Osteocyte (in vitro differentiated cells): ENCODE data around the gene TNPO1. TPM values are rescaled to one million over a fixed set of nuclear protein-coding genes. Genes with fewer than 3 reads are reported as not detected.

Source experiments
- DNase-seq: peaks from one replicate; pipeline ENCODE4 v3.0.0; 2021; ENCODE audit warnings: mixed read lengths; ENCODE audit not compliant: unreplicated experiment; ENCODE audit errors: extremely low spot score
- H3K27ac Mint-ChIP-seq: one replicate; pipeline ENCODE4 v1.8.0; 2021; ENCODE audit warnings: mild to moderate bottlenecking, mixed read lengths; ENCODE audit not compliant: unreplicated experiment
- H3K27me3 Mint-ChIP-seq: one replicate; pipeline ENCODE4 v1.8.0; 2021; ENCODE audit warnings: mixed read lengths; ENCODE audit not compliant: unreplicated experiment
- H3K36me3 Mint-ChIP-seq: one replicate; pipeline ENCODE4 v1.8.0; 2021; ENCODE audit warnings: mixed read lengths; ENCODE audit not compliant: unreplicated experiment
- H3K4me1 Mint-ChIP-seq: one replicate; pipeline ENCODE4 v1.8.0; 2021; ENCODE audit warnings: mixed read lengths; ENCODE audit not compliant: unreplicated experiment
- H3K4me3 Mint-ChIP-seq: one replicate; pipeline ENCODE4 v1.8.0; 2021; ENCODE audit warnings: mild to moderate bottlenecking, moderate library complexity, mixed read lengths; ENCODE audit not compliant: unreplicated experiment
- H3K9me3 Mint-ChIP-seq: one replicate; pipeline ENCODE4 v1.8.0; 2021; ENCODE audit warnings: mixed read lengths; ENCODE audit not compliant: unreplicated experiment
- total RNA-seq: library from RNA; stranded (reverse); gene quantifications from 2 replicates; pipeline ENCODE4 v1.2.1, GENCODE V29; 2021
- TF ChIP-seq, protein P1 (sequence below): fragments of 200-600 bp; sonication (generic); IDR thresholded peaks from 2 replicates; pipeline ENCODE4 v1.5.0; 2021; ENCODE audit warnings: antibody characterized with exemption, mild to moderate bottlenecking, moderate library complexity

Gene TNPO1
- total RNA-seq, 1 donor from 2014 or later: 160 TPM

DNA sequence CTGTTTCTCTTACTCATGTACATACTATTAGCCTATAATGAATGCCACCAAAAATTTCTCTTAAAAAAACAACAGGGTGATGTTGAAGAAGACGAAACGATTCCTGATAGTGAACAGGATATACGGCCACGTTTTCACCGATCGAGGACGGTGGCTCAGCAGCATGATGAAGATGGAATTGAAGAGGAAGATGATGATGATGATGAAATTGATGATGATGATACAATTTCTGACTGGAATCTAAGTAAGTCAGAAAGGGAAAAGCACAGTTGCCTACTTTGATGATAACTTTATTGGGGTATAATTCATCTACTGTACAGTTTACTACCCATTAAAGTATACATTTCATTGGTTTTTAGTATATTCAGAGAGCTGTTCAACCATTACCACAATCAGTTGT, 66.5 kb downstream of the TNPO1 start:
- peaks cover 64% of the 10 kb centered on the region for H3K36me3 Mint-ChIP-seq
- H3K4me1 Mint-ChIP-seq: peaks cover 8% of the 10 kb centered on the region
- H3K9me3 Mint-ChIP-seq: no peaks in the 10 kb centered on the region
- H3K27ac Mint-ChIP-seq: no peak overlapping the region
- TF ChIP-seq, protein P1, sequence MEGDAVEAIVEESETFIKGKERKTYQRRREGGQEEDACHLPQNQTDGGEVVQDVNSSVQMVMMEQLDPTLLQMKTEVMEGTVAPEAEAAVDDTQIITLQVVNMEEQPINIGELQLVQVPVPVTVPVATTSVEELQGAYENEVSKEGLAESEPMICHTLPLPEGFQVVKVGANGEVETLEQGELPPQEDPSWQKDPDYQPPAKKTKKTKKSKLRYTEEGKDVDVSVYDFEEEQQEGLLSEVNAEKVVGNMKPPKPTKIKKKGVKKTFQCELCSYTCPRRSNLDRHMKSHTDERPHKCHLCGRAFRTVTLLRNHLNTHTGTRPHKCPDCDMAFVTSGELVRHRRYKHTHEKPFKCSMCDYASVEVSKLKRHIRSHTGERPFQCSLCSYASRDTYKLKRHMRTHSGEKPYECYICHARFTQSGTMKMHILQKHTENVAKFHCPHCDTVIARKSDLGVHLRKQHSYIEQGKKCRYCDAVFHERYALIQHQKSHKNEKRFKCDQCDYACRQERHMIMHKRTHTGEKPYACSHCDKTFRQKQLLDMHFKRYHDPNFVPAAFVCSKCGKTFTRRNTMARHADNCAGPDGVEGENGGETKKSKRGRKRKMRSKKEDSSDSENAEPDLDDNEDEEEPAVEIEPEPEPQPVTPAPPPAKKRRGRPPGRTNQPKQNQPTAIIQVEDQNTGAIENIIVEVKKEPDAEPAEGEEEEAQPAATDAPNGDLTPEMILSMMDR: no peak
- no peaks in the 10 kb centered on the region for H3K27me3 Mint-ChIP-seq
- no peak overlapping the region for H3K4me3 Mint-ChIP-seq
- no peak for DNase-seq

DNA sequence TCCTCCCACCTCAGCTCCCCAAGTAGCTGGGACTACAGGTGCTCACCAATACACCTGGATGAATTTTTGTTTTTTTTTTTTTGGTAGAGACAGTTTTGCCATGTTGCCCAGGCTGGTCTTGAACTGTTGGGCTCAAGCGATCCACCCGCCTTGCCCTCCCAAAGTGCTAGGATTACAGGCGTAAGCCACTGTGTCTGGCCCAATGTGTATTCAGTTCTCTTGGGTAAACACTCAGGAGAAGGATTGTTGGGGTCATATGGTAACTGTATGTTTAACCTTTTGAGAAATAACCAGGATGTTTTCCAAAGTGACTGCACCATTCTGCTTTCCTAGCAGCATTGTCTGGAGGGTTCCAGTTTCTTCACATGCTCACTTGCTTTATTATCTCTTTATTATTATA, 67.4 kb downstream of the TNPO1 start:
- Mint-ChIP-seq H3K27me3 (no peaks in the 10 kb centered on the region), H3K27ac (no peak overlapping the region), H3K4me3 (no peak overlapping the region), H3K4me1 (peaks cover 8% of the 10 kb centered on the region), H3K9me3 (no peaks in the 10 kb centered on the region), H3K36me3 (peaks cover 63% of the 10 kb centered on the region)
- TF ChIP-seq, protein P1: no peak
- DNase-seq: no peak

DNA sequence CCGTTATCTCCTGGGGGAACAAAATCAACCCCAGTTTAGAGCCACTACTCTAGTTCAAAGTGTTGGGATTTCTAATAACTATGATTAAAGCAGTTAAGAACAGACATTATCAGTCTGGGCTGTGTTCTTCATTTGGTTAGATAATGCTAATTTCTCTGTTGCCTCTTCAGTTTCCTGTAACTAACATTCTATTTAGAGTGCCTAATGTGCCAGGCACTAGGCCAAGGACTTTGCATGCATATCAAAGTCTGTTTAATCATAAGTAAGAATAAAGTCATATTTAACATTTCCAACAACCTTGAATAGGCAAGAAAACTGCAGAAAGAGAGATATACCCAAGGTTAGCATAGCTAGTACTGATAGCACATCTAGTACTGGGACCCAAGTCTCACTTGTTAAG, 68.4 kb downstream of the TNPO1 start:
- TF ChIP-seq, protein P1: no peak
- DNase-seq: no peak
- Mint-ChIP-seq H3K27me3 (no peaks in the 10 kb centered on the region), H3K4me1 (peaks cover 8% of the 10 kb centered on the region), H3K27ac (no peak overlapping the region), H3K36me3 (peaks cover 68% of the 10 kb centered on the region), H3K9me3 (no peaks in the 10 kb centered on the region), H3K4me3 (no peak overlapping the region)

DNA sequence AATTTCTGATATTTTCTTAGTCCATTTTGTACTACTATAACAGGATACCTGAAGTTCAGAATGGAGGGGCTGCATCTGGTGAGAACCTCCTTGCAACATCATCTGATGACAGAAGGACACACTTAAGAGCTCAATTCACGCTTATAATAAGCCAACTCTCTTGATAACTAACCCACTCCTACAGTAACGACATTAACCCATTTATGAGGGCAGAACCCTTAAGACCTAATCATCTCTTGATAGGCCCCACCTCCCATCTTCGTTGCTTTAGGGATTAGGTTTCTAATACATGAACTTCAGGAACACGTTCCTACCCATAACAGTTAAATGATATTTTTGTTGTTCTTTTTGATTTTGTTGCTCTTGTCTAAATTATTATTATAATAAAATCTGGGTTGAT, 69.4 kb downstream of the TNPO1 start:
- TF ChIP-seq, protein P1: no peak
- H3K4me3 Mint-ChIP-seq: no peak overlapping the region
- peaks cover 8% of the 10 kb centered on the region for H3K4me1 Mint-ChIP-seq
- no peaks in the 10 kb centered on the region for H3K9me3 Mint-ChIP-seq
- H3K27ac Mint-ChIP-seq: no peak overlapping the region
- no peaks in the 10 kb centered on the region for H3K27me3 Mint-ChIP-seq
- DNase-seq: no peak
- peaks cover 76% of the 10 kb centered on the region for H3K36me3 Mint-ChIP-seq

DNA sequence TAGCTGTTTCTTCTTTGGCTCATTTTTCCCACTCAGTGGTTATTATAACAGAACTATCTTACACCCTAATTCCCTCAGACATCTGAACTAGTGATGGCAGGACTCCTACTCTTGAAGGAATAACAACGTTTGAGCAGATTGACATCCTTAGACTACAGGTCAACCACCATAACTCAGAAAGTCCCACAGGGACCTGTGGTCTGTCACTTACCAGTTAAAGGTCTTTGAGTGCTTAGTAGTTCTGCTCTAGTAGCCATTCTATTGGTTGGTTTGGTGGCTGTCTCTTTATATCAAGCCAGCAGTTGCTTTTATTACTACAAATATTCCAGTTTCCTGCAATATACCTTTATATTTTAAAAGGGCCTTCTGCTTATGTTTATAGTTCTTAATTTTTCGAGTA, 72.1 kb downstream of the TNPO1 start:
- no peaks in the 10 kb centered on the region for H3K9me3 Mint-ChIP-seq
- H3K27me3 Mint-ChIP-seq: no peaks in the 10 kb centered on the region
- H3K4me1 Mint-ChIP-seq: peaks cover 6% of the 10 kb centered on the region
- TF ChIP-seq, protein P1: no peak
- no peak overlapping the region for H3K4me3 Mint-ChIP-seq
- H3K36me3 Mint-ChIP-seq: peaks cover 73% of the 10 kb centered on the region
- no peak overlapping the region for H3K27ac Mint-ChIP-seq
- no peak for DNase-seq
